H9 (cell line): ENCODE measurements around the gene CDK16. TPM values are rescaled to one million over a fixed set of nuclear protein-coding genes. Genes with fewer than 3 reads are reported as not detected.

Source experiments
- DNase-seq: peaks from one replicate; pipeline ENCODE4 v3.0.0-alpha.2; 2017
- H2AFZ ChIP-seq: one replicate; pipeline ENCODE4 v1.6.1; 2013; ENCODE audit warnings: mild to moderate bottlenecking, low read length, control low read depth, moderate library complexity
- H2AK5ac ChIP-seq: 2 replicates; pipeline ENCODE4 v1.6.1; 2013; ENCODE audit warnings: low read length, control low read depth, mixed read lengths; ENCODE audit not compliant: insufficient read length
- H2BK120ac ChIP-seq: one replicate; pipeline ENCODE4 v1.6.1; 2013; ENCODE audit warnings: low read depth, mild to moderate bottlenecking, low read length, control low read depth, inconsistent platforms; ENCODE audit not compliant: poor library complexity, severe bottlenecking
- H2BK12ac ChIP-seq: 2 replicates; pipeline ENCODE4 v1.6.1; 2013; ENCODE audit warnings: low read length, control low read depth, mixed read lengths, low read depth; ENCODE audit not compliant: insufficient read length
- H2BK15ac ChIP-seq: 2 replicates; pipeline ENCODE4 v1.6.1; 2013; ENCODE audit warnings: low read depth, low read length, control low read depth
- H2BK20ac ChIP-seq: one replicate; pipeline ENCODE4 v1.6.1; 2013; ENCODE audit warnings: low read depth, mild to moderate bottlenecking, low read length, control low read depth, inconsistent platforms; ENCODE audit not compliant: poor library complexity, severe bottlenecking
- H2BK5ac ChIP-seq: 2 replicates; pipeline ENCODE4 v1.6.1; 2013; ENCODE audit warnings: low read length, control low read depth, mixed read lengths; ENCODE audit not compliant: insufficient read length
- H3K14ac ChIP-seq: 2 replicates; pipeline ENCODE4 v1.6.1; 2013; ENCODE audit warnings: low read length, control low read depth; ENCODE audit not compliant: insufficient read depth
- H3K18ac ChIP-seq: 2 replicates; pipeline ENCODE4 v1.6.1; 2013; ENCODE audit warnings: low read depth, mild to moderate bottlenecking, mixed read lengths, low read length, control low read depth; ENCODE audit not compliant: insufficient read length
- H3K23ac ChIP-seq: 2 replicates; pipeline ENCODE4 v1.6.1; 2013; ENCODE audit warnings: low read length, control low read depth, mixed read lengths, low read depth; ENCODE audit not compliant: insufficient read length
- H3K23me2 ChIP-seq: 2 replicates; pipeline ENCODE4 v1.6.1; 2013; ENCODE audit warnings: low read depth, mild to moderate bottlenecking, mixed read lengths, low read length, control low read depth; ENCODE audit not compliant: insufficient read length, poor library complexity, severe bottlenecking
- H3K27ac ChIP-seq: 2 replicates; pipeline ENCODE4 v1.5.1; 2013; ENCODE audit warnings: low read length, control low read depth, mixed read lengths, low read depth; ENCODE audit not compliant: insufficient read length
- H3K27me3 ChIP-seq: 2 replicates; pipeline ENCODE4 v1.6.1; 2013; ENCODE audit warnings: low read length, control low read depth, inconsistent platforms; ENCODE audit not compliant: insufficient read depth
- H3K4ac ChIP-seq: 2 replicates; pipeline ENCODE4 v1.6.1; 2013; ENCODE audit warnings: low read depth, mild to moderate bottlenecking, control low read depth, inconsistent platforms, low read length, moderate library complexity
- H3K4me1 ChIP-seq: 2 replicates; pipeline ENCODE4 v1.6.1; 2013; ENCODE audit warnings: low read length, control low read depth, inconsistent platforms; ENCODE audit not compliant: insufficient read depth
- H3K4me2 ChIP-seq: 2 replicates; pipeline ENCODE4 v1.6.1; 2013; ENCODE audit warnings: low read length, control low read depth, mixed read lengths; ENCODE audit not compliant: insufficient read length, insufficient read depth
- H3K56ac ChIP-seq: 2 replicates; pipeline ENCODE4 v1.6.1; 2013; ENCODE audit warnings: low read depth, mild to moderate bottlenecking, mixed read lengths, low read length, control low read depth; ENCODE audit not compliant: insufficient read length
- H3K79me1 ChIP-seq: 2 replicates; pipeline ENCODE4 v1.6.1; 2013; ENCODE audit warnings: low read depth, mild to moderate bottlenecking, moderate library complexity, low read length, control low read depth, inconsistent platforms; ENCODE audit not compliant: insufficient read depth, poor library complexity, severe bottlenecking
- H3K79me2 ChIP-seq: 2 replicates; pipeline ENCODE4 v1.6.1; 2013; ENCODE audit warnings: low read length, control low read depth, inconsistent platforms; ENCODE audit not compliant: insufficient read depth
- H3K9ac ChIP-seq: 2 replicates; pipeline ENCODE4 v1.6.1; 2013; ENCODE audit warnings: low read length, control low read depth, mixed read lengths; ENCODE audit not compliant: insufficient read length; ENCODE audit errors: extremely low read depth
- H3K9me3 ChIP-seq: one replicate; pipeline ENCODE4 v1.6.1; 2013; ENCODE audit warnings: low read depth, low read length, inconsistent platforms; ENCODE audit not compliant: control insufficient read depth
- H3T11ph ChIP-seq: one replicate; pipeline ENCODE4 v1.6.1; 2013; ENCODE audit warnings: mild to moderate bottlenecking, low read length, control low read depth, inconsistent platforms
- H4K20me1 ChIP-seq: one replicate; pipeline ENCODE4 v1.6.1; 2013; ENCODE audit not compliant: control insufficient read depth, insufficient read length, insufficient read depth
- H4K5ac ChIP-seq: 2 replicates; pipeline ENCODE4 v1.6.1; 2013; ENCODE audit warnings: low read depth, mild to moderate bottlenecking, mixed read lengths, low read length, control low read depth; ENCODE audit not compliant: insufficient read length
- H4K8ac ChIP-seq: replicated peaks from 2 replicates; pipeline ENCODE4 v1.6.1; 2013; ENCODE audit warnings: low read length, control low read depth, mixed read lengths, low read depth; ENCODE audit not compliant: insufficient read length
- H4K91ac ChIP-seq: 2 replicates; pipeline ENCODE4 v1.6.1; 2013; ENCODE audit warnings: low read depth, mild to moderate bottlenecking, moderate library complexity, mixed read lengths, low read length, control low read depth; ENCODE audit not compliant: insufficient read length
- H3K27ac Mint-ChIP-seq, 3 experiments: 2 replicates in 2 of 3; 3 replicates in 1 of 3; pipeline ENCODE4 v1.8.0; 2020 to 2021; ENCODE audit warnings: mixed read lengths in 3 of 3, mild to moderate bottlenecking in 1 of 3, moderate library complexity in 1 of 3
- H3K27me3 Mint-ChIP-seq: 2 replicates; pipeline ENCODE4 v1.8.0; 2021; ENCODE audit warnings: low read depth, mild to moderate bottlenecking, moderate library complexity, mixed read lengths
- H3K36me3 Mint-ChIP-seq, 3 experiments: 2 replicates in 2 of 3; 3 replicates in 1 of 3; pipeline ENCODE4 v1.8.0; 2020 to 2021; ENCODE audit warnings: low read depth in 3 of 3, mixed read lengths in 3 of 3; ENCODE audit not compliant: insufficient read depth in 1 of 3
- H3K4me1 Mint-ChIP-seq, 2 experiments: 2 replicates each; pipeline ENCODE4 v1.8.0; 2020; ENCODE audit warnings: mixed read lengths in 2 of 2
- H3K4me3 Mint-ChIP-seq, 2 experiments: 2 replicates in 1 of 2; 3 replicates in 1 of 2; pipeline ENCODE4 v1.8.0; 2020 to 2021; ENCODE audit warnings: mild to moderate bottlenecking in 2 of 2, mixed read lengths in 2 of 2, moderate library complexity in 1 of 2
- H3K9me3 Mint-ChIP-seq, 2 experiments: 2 replicates in 1 of 2; 3 replicates in 1 of 2; pipeline ENCODE4 v1.8.0; 2020; ENCODE audit warnings: mild to moderate bottlenecking in 2 of 2, mixed read lengths in 2 of 2, moderate library complexity in 1 of 2
- CTCF ChIP-seq: fragments of 200-600 bp; sonication (generic); conservative IDR thresholded peaks from 3 replicates; pipeline ENCODE4 v1.8.0; 2021; ENCODE audit warnings: antibody characterized with exemption, mild to moderate bottlenecking
- WGBS: extraction: QIAGEN DNeasy Blood & Tissue Kit; methylation state at CpG from one replicate; pipeline ENCODE4 v1.1.7; 2013; ENCODE audit warnings: missing lambda C conversion rate, low lambda C conversion rate, mixed read lengths; ENCODE audit not compliant: insufficient read length; ENCODE audit errors: extremely low coverage; 5-methylcytosine and 5-hydroxymethylcytosine counted together
- total RNA-seq: library from RNA; stranded (reverse); gene quantifications from 2 replicates; pipeline ENCODE4 v1.2.1, GENCODE V29; 2021

The CDK16 gene
- total RNA-seq, 1 experiment from 2014 or later: 226 TPM

DNA sequence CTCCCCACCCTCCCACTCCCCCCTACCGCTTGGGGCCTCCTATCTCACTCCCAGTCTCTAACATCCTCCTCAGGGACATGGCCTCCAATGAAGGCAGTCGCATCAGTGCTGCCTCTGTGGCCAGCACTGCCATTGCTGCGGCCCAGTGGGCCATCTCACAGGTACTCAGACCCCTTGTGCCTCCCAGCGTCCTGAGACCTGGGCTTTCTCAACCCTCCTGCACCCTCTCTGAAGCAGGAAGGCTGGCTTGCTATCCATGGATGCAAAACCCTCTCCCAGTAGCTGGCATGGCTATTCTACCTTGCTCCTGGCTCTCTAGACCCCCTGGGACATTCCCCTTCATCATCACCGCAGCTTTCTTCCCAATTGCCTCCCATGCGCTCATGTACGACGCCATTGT lies 38.1 kb upstream of the CDK16 start:
- H3K56ac ChIP-seq: no peak overlapping the region
- peaks cover 45 to 84% (median 71%) of the 10 kb centered on the region in 3 experiments for H3K36me3 Mint-ChIP-seq
- peaks cover 59 to 75% of the 10 kb centered on the region in 2 experiments for H3K9me3 Mint-ChIP-seq
- no peaks in the 10 kb centered on the region for H3K9me3 ChIP-seq
- no peak overlapping the region for H3K18ac ChIP-seq
- H3K27ac Mint-ChIP-seq: peak overlapping the region in 1 of 3 experiments; percentile 83; a peak in 1 of 7 replicates
- H3K27me3 Mint-ChIP-seq: no peaks in the 10 kb centered on the region; the same call in 1 of the 2 replicates
- H3T11ph ChIP-seq: no peak overlapping the region
- H2BK20ac ChIP-seq: no peak overlapping the region
- no peak overlapping the region for H2AK5ac ChIP-seq
- no CpG with 5 or more reads among the region's 8 CpGs for WGBS
- H3K23ac ChIP-seq: no peak overlapping the region
- no peaks in the 10 kb centered on the region for H3K79me2 ChIP-seq
- H3K4me1 ChIP-seq: no peaks in the 10 kb centered on the region
- H4K91ac ChIP-seq: no peak overlapping the region
- no peak overlapping the region for H3K27ac ChIP-seq
- H2BK120ac ChIP-seq: no peak overlapping the region
- no peak for DNase-seq
- TF ChIP-seq CTCF: no peak
- H2BK5ac ChIP-seq: no peak overlapping the region
- H2BK15ac ChIP-seq: no peak overlapping the region
- H3K9ac ChIP-seq: no peak overlapping the region
- no peaks in the 10 kb centered on the region for H3K79me1 ChIP-seq
- no peaks in the 10 kb centered on the region for H3K23me2 ChIP-seq
- no peaks in the 10 kb centered on the region for H4K20me1 ChIP-seq
- no peak overlapping the region for H3K14ac ChIP-seq
- no peak overlapping the region for H3K4me2 ChIP-seq
- H4K8ac ChIP-seq: no peak overlapping the region
- no peaks in the 10 kb centered on the region for H3K4me1 Mint-ChIP-seq
- no peak overlapping the region for H2BK12ac ChIP-seq
- H2AFZ ChIP-seq: no peak overlapping the region
- H3K27me3 ChIP-seq: no peaks in the 10 kb centered on the region; the same call in 1 of the 2 replicates
- H4K5ac ChIP-seq: no peak overlapping the region
- H3K4me3 Mint-ChIP-seq: no peak overlapping the region
- H3K4ac ChIP-seq: no peak overlapping the region
